SK-N-SH (cell line): ENCODE measurements around the gene LRCH3. TPM values are rescaled to one million over a fixed set of nuclear protein-coding genes. Genes with fewer than 3 reads are reported as not detected.

ENCODE experiments used
- CTCF ChIA-PET: fragments of 300-600, 350-600 bp; formaldehyde crosslinking; extraction: SDS; loops from one replicate; lab custom pipeline; 2021; lab: Yijun Ruan, JAX
- POLR2A ChIA-PET: fragments of 350-600 bp; sonication (Branson Sonifier 250); formaldehyde crosslinking; extraction: SDS; loops from one replicate; lab custom pipeline; 2020; ENCODE audit warnings: antibody characterized with exemption, inconsistent platforms; lab: Yijun Ruan, JAX
- DNase-seq: peaks from one replicate; pipeline ENCODE4 v3.0.0; 2012
- H2AFZ ChIP-seq: fragments of 200-600 bp; sonication (generic); 2 replicates; pipeline ENCODE4 v1.8.1; 2016; ENCODE audit warnings: antibody characterized with exemption, mild to moderate bottlenecking, low read depth
- H3F3A ChIP-seq: fragments of 200-600 bp; sonication (generic); replicated peaks from 2 replicates; pipeline ENCODE3; 2016; ENCODE audit warnings: antibody characterized with exemption, mild to moderate bottlenecking; ENCODE audit not compliant: insufficient read depth
- H3K27ac ChIP-seq, 2 experiments: fragments of 200-500 bp in 1 of 2; fragments of 200-600 bp in 1 of 2; sonication (Bioruptor generic) in 1 of 2; sonication (generic), shearing (Covaris generic) in 1 of 2; 2 replicates each; pipeline versions ENCODE4 v1.5.1 to v1.6.1; 2014 to 2016; ENCODE audit warnings: low read depth in 2 of 2, inconsistent platforms in 1 of 2, low read length in 1 of 2, mild to moderate bottlenecking in 1 of 2, mixed read lengths in 1 of 2
- H3K27me3 ChIP-seq: fragments of 200-600 bp; sonication (generic), shearing (Covaris generic); 2 replicates; pipeline ENCODE4 v1.6.1; 2016; ENCODE audit warnings: mixed run types; ENCODE audit not compliant: insufficient read depth
- H3K36me3 ChIP-seq, 2 experiments: fragments of 200-500 bp in 1 of 2; fragments of 200-600 bp in 1 of 2; sonication (Bioruptor generic) in 1 of 2; sonication (generic) in 1 of 2; replicated peaks in 1 of 2; 2 replicates each; pipeline versions ENCODE3 to v1.5.1; 2014 to 2016; ENCODE audit warnings: low read length in 1 of 2, mild to moderate bottlenecking in 1 of 2; ENCODE audit not compliant: insufficient read depth in 2 of 2, control insufficient read depth in 1 of 2
- H3K4me1 ChIP-seq, 2 experiments: fragments of 200-500 bp in 1 of 2; fragments of 200-600 bp in 1 of 2; sonication (Bioruptor generic) in 1 of 2; sonication (generic), shearing (Covaris generic) in 1 of 2; 2 replicates each; pipeline versions ENCODE4 v1.5.1 to v1.6.1; 2014 to 2016; ENCODE audit warnings: low read depth in 1 of 2, low read length in 1 of 2, mixed run types in 1 of 2; ENCODE audit not compliant: insufficient read depth in 2 of 2, control insufficient read depth in 1 of 2
- H3K4me2 ChIP-seq: fragments of 200-600 bp; sonication (generic), shearing (Covaris generic); 2 replicates; pipeline ENCODE4 v1.6.1; 2017; ENCODE audit warnings: mixed run types
- H3K4me3 ChIP-seq, 2 experiments: fragments of 200-500 bp in 1 of 2; fragments of 200-600 bp in 1 of 2; sonication (Bioruptor generic) in 1 of 2; sonication (generic), shearing (Covaris generic) in 1 of 2; 2 replicates each; pipeline versions ENCODE4 v1.5.1 to v1.8.1; 2014 to 2016; ENCODE audit warnings: low read depth in 2 of 2, inconsistent platforms in 1 of 2, low read length in 1 of 2, mild to moderate bottlenecking in 1 of 2, mixed read lengths in 1 of 2, moderate library complexity in 1 of 2
- H3K79me2 ChIP-seq: fragments of 200-600 bp; sonication (generic); 2 replicates; pipeline ENCODE4 v1.8.1; 2017; ENCODE audit warnings: mild to moderate bottlenecking; ENCODE audit not compliant: insufficient read depth
- H3K9ac ChIP-seq: fragments of 200-600 bp; sonication (generic); 2 replicates; pipeline ENCODE4 v1.6.1; 2017; ENCODE audit warnings: mixed run types
- H3K9me2 ChIP-seq: fragments of 200-600 bp; sonication (generic); 2 replicates; pipeline ENCODE4 v1.6.1; 2017; ENCODE audit warnings: mixed run types
- H3K9me3 ChIP-seq: fragments of 200-600 bp; sonication (generic); 2 replicates; pipeline ENCODE4 v1.6.1; 2017; ENCODE audit warnings: mixed run types, mild to moderate bottlenecking, moderate library complexity
- H4K20me1 ChIP-seq: fragments of 200-600 bp; sonication (generic); 2 replicates; pipeline ENCODE4 v1.6.1; 2017; ENCODE audit warnings: mild to moderate bottlenecking, mixed run types; ENCODE audit not compliant: insufficient read depth
- ELF1 ChIP-seq: IDR thresholded peaks from 2 replicates; pipeline ENCODE4 v1.4.0; 2012
- FOSL2 ChIP-seq: IDR thresholded peaks from 2 replicates; pipeline ENCODE4 v1.4.0; 2012; ENCODE audit warnings: low read depth, mild to moderate bottlenecking, moderate library complexity, borderline replicate concordance
- FOXJ3 ChIP-seq: sonication (generic); formaldehyde crosslinking; IDR thresholded peaks from 2 replicates; pipeline ENCODE4 v1.5.1; 2020; ENCODE audit warnings: mild to moderate bottlenecking, missing genetic modification reagents
- FOXM1 ChIP-seq: IDR thresholded peaks from 2 replicates; pipeline ENCODE4 v1.4.0; 2012; ENCODE audit warnings: low read depth, mild to moderate bottlenecking
- MEF2A ChIP-seq: IDR thresholded peaks from 2 replicates; pipeline ENCODE4 v1.4.0; 2012; ENCODE audit warnings: low read depth, borderline replicate concordance
- MXI1 ChIP-seq: IDR thresholded peaks from 2 replicates; pipeline ENCODE4 v1.6.1; 2012; ENCODE audit warnings: mild to moderate bottlenecking, low read depth, low read length, improper control_type of control experiment
- NFIC ChIP-seq: IDR thresholded peaks from 2 replicates; pipeline ENCODE4 v1.4.0; 2012; ENCODE audit warnings: borderline replicate concordance
- POLR2AphosphoS5 ChIP-seq: IDR thresholded peaks from 2 replicates; pipeline ENCODE4 v1.6.1; 2012; ENCODE audit warnings: low read depth, low read length
- RCOR1 ChIP-seq: fragments of 150-350 bp; IDR thresholded peaks from 2 replicates; pipeline ENCODE4 v1.6.1; 2017; ENCODE audit warnings: antibody characterized with exemption, low read length
- TAF1 ChIP-seq: IDR thresholded peaks from 2 replicates; pipeline ENCODE4 v1.6.1; 2012; ENCODE audit warnings: low read depth, mild to moderate bottlenecking, low read length, moderate library complexity, borderline replicate concordance
- WGBS: methylation state at CpG from one replicate; pipeline ENCODE4 v1.1.6; 2017; ENCODE audit warnings: low lambda C conversion rate; 5-methylcytosine and 5-hydroxymethylcytosine counted together
- polyA plus RNA-seq, 3 experiments: library from polyadenylated mRNA; depleted of rRNA; stranded (reverse); fragments of >200 nt; gene quantifications; 2 replicates each; pipeline ENCODE4 v1.2.3, GENCODE V29; 2012
- TF ChIP-seq, protein P1 (sequence below): fragments of 150-350 bp; IDR thresholded peaks from 2 replicates; pipeline ENCODE4 v1.6.1; 2016; ENCODE audit warnings: mild to moderate bottlenecking, low read depth, low read length
- TF ChIP-seq, protein P2 (sequence below): IDR thresholded peaks from 2 replicates; pipeline ENCODE4 v1.4.0; 2012; ENCODE audit warnings: low read depth, borderline replicate concordance
- TF ChIP-seq, protein P3 (sequence below): IDR thresholded peaks from 2 replicates; pipeline ENCODE4 v1.4.0; 2012; ENCODE audit warnings: low read depth, borderline replicate concordance
- TF ChIP-seq, protein P4 (sequence below): IDR thresholded peaks from 2 replicates; pipeline ENCODE4 v1.6.1; 2012; ENCODE audit warnings: mild to moderate bottlenecking, low read depth, low read length, moderate library complexity

LRCH3 gene
- polyA plus RNA-seq, 1 of the 3 experiments (the other 2 are of a cell fraction), result 22.6 TPM

DNA sequence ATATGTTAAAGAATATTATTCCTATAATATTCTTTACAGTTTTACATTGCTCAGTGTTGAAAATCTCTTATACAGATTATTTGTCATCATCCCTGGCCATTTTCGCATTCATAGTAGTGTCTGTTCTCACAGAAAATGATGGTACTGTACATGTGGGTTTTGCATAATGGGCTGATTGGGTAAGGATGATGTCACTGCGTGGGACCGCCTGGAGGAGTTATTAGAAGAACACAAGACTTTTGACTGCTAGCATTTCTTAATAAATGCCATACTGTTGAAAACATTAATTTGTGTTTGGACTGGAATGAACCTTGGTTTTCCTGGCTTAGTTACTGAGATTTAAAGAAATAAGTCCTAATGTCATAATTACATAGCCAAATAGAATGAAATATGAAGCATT, 20.3 kb downstream of the LRCH3 start (continued):
- TF ChIP-seq TAF1, result no peak

DNA sequence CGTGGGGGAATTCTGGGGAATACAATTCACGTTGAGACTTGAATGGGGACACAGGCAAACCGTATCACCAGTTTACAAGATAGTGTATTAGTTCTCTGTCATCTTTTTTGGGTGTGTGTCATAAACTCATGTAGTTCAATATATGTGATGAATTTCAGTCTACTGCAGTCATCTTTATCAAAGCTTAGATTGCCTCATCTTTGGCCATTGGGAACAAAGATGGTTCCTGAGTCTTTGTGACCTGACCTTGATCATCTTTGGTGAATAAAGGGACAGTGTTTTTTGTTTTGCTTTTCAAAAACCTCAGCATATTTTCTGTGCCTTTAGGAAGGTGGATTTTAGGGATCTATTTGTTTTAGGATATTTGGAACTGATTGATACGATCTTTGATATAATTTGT, 23.3 kb downstream of the LRCH3 start:
- Histone ChIP-seq H3F3A (peaks cover 18% of the 10 kb centered on the region), H3K4me1 (peaks cover 2 to 16% of the 10 kb centered on the region in 2 experiments; a peak in 3 of 4 replicates), H3K4me2 (no peak overlapping the region), H3K9me3 (no peaks in the 10 kb centered on the region), H2AFZ (no peak overlapping the region), H3K36me3 (peaks cover 0 to 14% of the 10 kb centered on the region in 2 experiments), H3K9ac (no peak overlapping the region), H3K27me3 (no peaks in the 10 kb centered on the region), H3K27ac (no peak overlapping the region), H3K79me2 (peaks cover 98% of the 10 kb centered on the region), H3K4me3 (no peak overlapping the region), H3K9me2 (no peaks in the 10 kb centered on the region), H4K20me1 (peaks cover 28% of the 10 kb centered on the region)
- TF ChIP-seq, protein P1, sequence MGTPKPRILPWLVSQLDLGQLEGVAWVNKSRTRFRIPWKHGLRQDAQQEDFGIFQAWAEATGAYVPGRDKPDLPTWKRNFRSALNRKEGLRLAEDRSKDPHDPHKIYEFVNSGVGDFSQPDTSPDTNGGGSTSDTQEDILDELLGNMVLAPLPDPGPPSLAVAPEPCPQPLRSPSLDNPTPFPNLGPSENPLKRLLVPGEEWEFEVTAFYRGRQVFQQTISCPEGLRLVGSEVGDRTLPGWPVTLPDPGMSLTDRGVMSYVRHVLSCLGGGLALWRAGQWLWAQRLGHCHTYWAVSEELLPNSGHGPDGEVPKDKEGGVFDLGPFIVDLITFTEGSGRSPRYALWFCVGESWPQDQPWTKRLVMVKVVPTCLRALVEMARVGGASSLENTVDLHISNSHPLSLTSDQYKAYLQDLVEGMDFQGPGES, result no peak
- no peak for TF ChIP-seq MXI1
- no peak for DNase-seq
- POLR2A ChIA-PET, result no interaction called here
- CTCF ChIA-PET, result no interaction called here
- WGBS, result 98% methylated on average over 4 of the region's 4 CpGs

DNA sequence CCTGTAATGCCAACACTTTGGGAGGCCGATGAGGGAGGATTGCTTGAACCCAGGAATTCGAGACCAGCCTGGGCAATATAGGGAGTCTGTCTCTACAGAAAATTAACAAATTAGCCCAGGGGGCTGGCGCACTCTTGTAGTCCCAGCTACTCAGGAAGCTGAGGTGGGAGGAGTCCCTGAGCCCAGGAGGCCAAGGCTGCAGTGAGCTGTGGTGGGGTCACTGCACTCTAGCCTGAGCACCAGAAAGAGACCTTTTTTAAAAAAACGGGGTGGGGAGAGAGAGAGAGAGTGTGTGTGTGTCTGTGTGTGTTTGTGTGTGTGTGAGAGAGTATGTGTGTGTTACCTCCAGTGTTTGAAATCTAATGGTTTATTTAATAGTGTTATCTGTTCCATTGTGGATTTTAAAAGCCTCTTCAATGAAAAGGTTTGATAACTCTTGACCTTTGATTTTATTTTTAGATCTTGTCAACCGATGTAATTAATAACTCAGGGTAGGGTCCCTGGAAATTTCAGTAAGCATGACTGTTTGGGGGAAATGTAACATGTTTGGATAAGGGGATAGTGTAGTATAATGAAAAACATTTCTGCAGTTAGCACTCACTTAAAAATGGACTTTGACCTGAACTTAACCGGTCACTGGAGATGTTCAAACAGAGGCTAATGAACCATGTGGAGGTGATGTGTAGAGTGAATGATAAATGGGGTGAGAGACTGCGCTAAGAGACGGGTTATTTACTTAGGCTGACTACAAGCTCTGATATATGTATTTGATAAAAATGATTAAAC, 29.7 kb downstream of the LRCH3 start:
- no peak overlapping the region for H3K4me3 ChIP-seq
- no peaks in the 10 kb centered on the region for H3K9me3 ChIP-seq
- H3K36me3 ChIP-seq, result peaks cover 10 to 22% of the 10 kb centered on the region in 2 experiments
- no peak overlapping the region for H2AFZ ChIP-seq
- 68% methylated on average over 8 of the region's 8 CpGs for WGBS
- no peak overlapping the region for H3K4me2 ChIP-seq
- POLR2A ChIA-PET, result no interaction called here
- no peaks in the 10 kb centered on the region; the same call in 1 of the 2 replicates for H4K20me1 ChIP-seq
- H3K9me2 ChIP-seq, result no peaks in the 10 kb centered on the region
- peaks cover 63% of the 10 kb centered on the region for H3K79me2 ChIP-seq
- no peak for TF ChIP-seq MXI1
- no peak for TF ChIP-seq FOSL2
- TF ChIP-seq, protein P1, result no peak
- TF ChIP-seq, protein P2, sequence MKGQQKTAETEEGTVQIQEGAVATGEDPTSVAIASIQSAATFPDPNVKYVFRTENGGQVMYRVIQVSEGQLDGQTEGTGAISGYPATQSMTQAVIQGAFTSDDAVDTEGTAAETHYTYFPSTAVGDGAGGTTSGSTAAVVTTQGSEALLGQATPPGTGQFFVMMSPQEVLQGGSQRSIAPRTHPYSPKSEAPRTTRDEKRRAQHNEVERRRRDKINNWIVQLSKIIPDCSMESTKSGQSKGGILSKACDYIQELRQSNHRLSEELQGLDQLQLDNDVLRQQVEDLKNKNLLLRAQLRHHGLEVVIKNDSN, result no peak
- TF ChIP-seq, protein P3, sequence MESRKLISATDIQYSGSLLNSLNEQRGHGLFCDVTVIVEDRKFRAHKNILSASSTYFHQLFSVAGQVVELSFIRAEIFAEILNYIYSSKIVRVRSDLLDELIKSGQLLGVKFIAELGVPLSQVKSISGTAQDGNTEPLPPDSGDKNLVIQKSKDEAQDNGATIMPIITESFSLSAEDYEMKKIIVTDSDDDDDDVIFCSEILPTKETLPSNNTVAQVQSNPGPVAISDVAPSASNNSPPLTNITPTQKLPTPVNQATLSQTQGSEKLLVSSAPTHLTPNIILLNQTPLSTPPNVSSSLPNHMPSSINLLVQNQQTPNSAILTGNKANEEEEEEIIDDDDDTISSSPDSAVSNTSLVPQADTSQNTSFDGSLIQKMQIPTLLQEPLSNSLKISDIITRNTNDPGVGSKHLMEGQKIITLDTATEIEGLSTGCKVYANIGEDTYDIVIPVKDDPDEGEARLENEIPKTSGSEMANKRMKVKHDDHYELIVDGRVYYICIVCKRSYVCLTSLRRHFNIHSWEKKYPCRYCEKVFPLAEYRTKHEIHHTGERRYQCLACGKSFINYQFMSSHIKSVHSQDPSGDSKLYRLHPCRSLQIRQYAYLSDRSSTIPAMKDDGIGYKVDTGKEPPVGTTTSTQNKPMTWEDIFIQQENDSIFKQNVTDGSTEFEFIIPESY, result no peak
- TF ChIP-seq ELF1, result no peak
- TF ChIP-seq TAF1, result no peak
- TF ChIP-seq, protein P4, sequence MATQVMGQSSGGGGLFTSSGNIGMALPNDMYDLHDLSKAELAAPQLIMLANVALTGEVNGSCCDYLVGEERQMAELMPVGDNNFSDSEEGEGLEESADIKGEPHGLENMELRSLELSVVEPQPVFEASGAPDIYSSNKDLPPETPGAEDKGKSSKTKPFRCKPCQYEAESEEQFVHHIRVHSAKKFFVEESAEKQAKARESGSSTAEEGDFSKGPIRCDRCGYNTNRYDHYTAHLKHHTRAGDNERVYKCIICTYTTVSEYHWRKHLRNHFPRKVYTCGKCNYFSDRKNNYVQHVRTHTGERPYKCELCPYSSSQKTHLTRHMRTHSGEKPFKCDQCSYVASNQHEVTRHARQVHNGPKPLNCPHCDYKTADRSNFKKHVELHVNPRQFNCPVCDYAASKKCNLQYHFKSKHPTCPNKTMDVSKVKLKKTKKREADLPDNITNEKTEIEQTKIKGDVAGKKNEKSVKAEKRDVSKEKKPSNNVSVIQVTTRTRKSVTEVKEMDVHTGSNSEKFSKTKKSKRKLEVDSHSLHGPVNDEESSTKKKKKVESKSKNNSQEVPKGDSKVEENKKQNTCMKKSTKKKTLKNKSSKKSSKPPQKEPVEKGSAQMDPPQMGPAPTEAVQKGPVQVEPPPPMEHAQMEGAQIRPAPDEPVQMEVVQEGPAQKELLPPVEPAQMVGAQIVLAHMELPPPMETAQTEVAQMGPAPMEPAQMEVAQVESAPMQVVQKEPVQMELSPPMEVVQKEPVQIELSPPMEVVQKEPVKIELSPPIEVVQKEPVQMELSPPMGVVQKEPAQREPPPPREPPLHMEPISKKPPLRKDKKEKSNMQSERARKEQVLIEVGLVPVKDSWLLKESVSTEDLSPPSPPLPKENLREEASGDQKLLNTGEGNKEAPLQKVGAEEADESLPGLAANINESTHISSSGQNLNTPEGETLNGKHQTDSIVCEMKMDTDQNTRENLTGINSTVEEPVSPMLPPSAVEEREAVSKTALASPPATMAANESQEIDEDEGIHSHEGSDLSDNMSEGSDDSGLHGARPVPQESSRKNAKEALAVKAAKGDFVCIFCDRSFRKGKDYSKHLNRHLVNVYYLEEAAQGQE, result no peak
- no peak for TF ChIP-seq POLR2AphosphoS5
- TF ChIP-seq NFIC, result no peak
- TF ChIP-seq RCOR1, result no peak
- TF ChIP-seq MEF2A, result no peak
- no peak for TF ChIP-seq FOXM1
- no peak for TF ChIP-seq FOXJ3 (CRISPR knock-in tag)
- H3K27ac ChIP-seq, result no peak overlapping the region
- H3K4me1 ChIP-seq, result 0 out of 4 replicates have a peak, but pooled peaks cover 0 to 3% of the 10 kb centered on the region in 2 experiments
- DNase-seq, result no peak
- H3F3A ChIP-seq, result peaks cover 7% of the 10 kb centered on the region
- H3K27me3 ChIP-seq, result no peaks in the 10 kb centered on the region
- no peak overlapping the region for H3K9ac ChIP-seq
- CTCF ChIA-PET, result no interaction called here
